Measurements from ENCODE around the gene EXD3. TPM values are rescaled to one million over a fixed set of nuclear protein-coding genes. Genes with fewer than 3 reads are reported as not detected.

Gene EXD3
- total RNA-seq, 1 experiment from 2014 or later = 15.3 TPM

DNA sequence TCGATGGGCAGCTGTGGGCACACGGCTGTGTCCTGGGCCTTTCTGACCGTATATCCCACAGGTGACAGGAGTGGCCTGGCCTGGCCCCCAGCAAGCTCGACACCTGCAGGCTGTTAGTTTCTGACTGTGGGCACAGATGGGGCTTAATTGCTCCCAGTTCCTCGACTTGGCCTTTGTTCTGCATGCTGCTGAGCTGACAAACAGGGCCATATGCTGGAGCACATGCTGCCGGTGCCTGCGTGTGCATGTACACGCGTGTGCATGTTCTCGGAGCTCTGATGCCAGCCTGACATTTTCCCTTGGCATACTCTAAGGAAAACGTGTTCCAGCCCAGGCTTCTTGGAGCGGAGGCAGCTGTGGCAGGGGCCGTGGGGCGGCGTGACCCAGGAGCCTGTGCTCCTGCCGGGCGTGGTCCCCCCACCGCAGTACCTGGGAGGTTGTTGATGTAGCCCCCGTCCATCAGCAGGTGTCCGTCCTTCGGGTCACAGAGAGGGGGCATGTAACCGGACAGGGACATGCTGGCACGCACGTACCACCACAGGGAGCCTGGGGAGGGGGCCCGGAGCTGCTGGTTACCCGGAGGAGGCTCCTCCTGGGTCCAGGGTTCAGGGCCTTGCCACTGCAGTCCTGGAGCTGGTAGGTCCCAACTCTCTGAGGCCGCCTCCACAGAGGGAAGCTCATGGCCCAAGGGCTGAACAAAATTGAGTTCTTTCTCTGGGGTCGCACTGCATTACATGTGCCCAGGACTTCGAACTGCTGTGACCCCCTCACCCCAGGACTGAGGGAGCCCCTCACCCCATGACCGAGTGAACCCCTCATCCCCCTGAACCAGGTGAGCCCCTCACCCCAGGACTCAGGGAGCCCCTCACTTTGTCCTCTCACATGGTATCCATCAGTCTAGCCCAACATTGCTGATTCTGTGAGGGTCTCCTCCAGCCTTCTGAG lies 40.3 kb upstream of the EXD3 start:
- no peak overlapping the region for H3K4ac ChIP-seq (ENCODE audit: low read depth, low read length)
- H2BK120ac ChIP-seq (ENCODE audit: low read depth, low read length, poor library complexity, severe bottlenecking) = no peak overlapping the region
- no peak overlapping the region for H3K23ac ChIP-seq (ENCODE audit: insufficient read length, low read depth, low read length)
- H4K5ac ChIP-seq (ENCODE audit: insufficient read length, low read depth, low read length) = no peak overlapping the region
- Mint-ChIP-seq H3K4me3 (no peak overlapping the region), H3K27ac (no peak overlapping the region), H3K9me3 (no peaks in the 10 kb centered on the region), H3K27me3 (ENCODE audit: low read depth) (peaks cover 34% of the 10 kb centered on the region), H3K4me1 (peaks cover 0 to 2% of the 10 kb centered on the region in 2 experiments; a peak in 1 of 4 replicates), H3K36me3 (ENCODE audit: insufficient read depth in 1 of 3, low read depth in 3 of 3) (no peaks in the 10 kb centered on the region)
- H3K27ac ChIP-seq (ENCODE audit: insufficient read length, low read depth, low read length) = no peak overlapping the region
- WGBS (ENCODE audit: extremely low coverage, insufficient read length, low lambda C conversion rate) = no CpG with 5 or more reads among the region's 30 CpGs
- H3K4me1 ChIP-seq (ENCODE audit: insufficient read depth, low read length) = no peaks in the 10 kb centered on the region
- H2BK12ac ChIP-seq (ENCODE audit: insufficient read length, low read depth, low read length) = no peak overlapping the region
- no peak overlapping the region for H3K18ac ChIP-seq (ENCODE audit: insufficient read length, low read depth, low read length)
- no peak overlapping the region for H2AK5ac ChIP-seq (ENCODE audit: insufficient read length, low read length)
- no peak overlapping the region for H2BK20ac ChIP-seq (ENCODE audit: low read depth, low read length, poor library complexity, severe bottlenecking)
- H3K4me2 ChIP-seq (ENCODE audit: insufficient read depth, insufficient read length, low read length) = no peak overlapping the region
- no peak overlapping the region for H2BK15ac ChIP-seq (ENCODE audit: low read depth, low read length)
- no peak overlapping the region for H3K56ac ChIP-seq (ENCODE audit: insufficient read length, low read depth, low read length)
- H3K9ac ChIP-seq (ENCODE audit: extremely low read depth, insufficient read length, low read length) = no peak overlapping the region
- H4K8ac ChIP-seq (replicated peaks; ENCODE audit: insufficient read length, low read depth, low read length) = no peak overlapping the region
- no peaks in the 10 kb centered on the region for H3K79me1 ChIP-seq (ENCODE audit: insufficient read depth, low read depth, low read length, poor library complexity, severe bottlenecking)
- no peaks in the 10 kb centered on the region for H3K9me3 ChIP-seq (ENCODE audit: control insufficient read depth, low read depth, low read length)
- no peaks in the 10 kb centered on the region; the same call in 1 of the 2 replicates for H3K27me3 ChIP-seq (ENCODE audit: insufficient read depth, low read length)
- H3K79me2 ChIP-seq (ENCODE audit: insufficient read depth, low read length) = no peaks in the 10 kb centered on the region
- no peak overlapping the region for H4K91ac ChIP-seq (ENCODE audit: insufficient read length, low read depth, low read length)
- DNase-seq = no peak
- H3K23me2 ChIP-seq (ENCODE audit: insufficient read length, low read depth, low read length, poor library complexity, severe bottlenecking) = peaks cover 7% of the 10 kb centered on the region
- no peak overlapping the region for H2BK5ac ChIP-seq (ENCODE audit: insufficient read length, low read length)
- TF ChIP-seq, protein P1, sequence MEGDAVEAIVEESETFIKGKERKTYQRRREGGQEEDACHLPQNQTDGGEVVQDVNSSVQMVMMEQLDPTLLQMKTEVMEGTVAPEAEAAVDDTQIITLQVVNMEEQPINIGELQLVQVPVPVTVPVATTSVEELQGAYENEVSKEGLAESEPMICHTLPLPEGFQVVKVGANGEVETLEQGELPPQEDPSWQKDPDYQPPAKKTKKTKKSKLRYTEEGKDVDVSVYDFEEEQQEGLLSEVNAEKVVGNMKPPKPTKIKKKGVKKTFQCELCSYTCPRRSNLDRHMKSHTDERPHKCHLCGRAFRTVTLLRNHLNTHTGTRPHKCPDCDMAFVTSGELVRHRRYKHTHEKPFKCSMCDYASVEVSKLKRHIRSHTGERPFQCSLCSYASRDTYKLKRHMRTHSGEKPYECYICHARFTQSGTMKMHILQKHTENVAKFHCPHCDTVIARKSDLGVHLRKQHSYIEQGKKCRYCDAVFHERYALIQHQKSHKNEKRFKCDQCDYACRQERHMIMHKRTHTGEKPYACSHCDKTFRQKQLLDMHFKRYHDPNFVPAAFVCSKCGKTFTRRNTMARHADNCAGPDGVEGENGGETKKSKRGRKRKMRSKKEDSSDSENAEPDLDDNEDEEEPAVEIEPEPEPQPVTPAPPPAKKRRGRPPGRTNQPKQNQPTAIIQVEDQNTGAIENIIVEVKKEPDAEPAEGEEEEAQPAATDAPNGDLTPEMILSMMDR (conservative IDR thresholded peaks at IDR 0.05) = no peak
- no peak overlapping the region for H2AFZ ChIP-seq (ENCODE audit: low read length)
- H3K14ac ChIP-seq (ENCODE audit: insufficient read depth, low read length) = no peak overlapping the region
- H4K20me1 ChIP-seq (ENCODE audit: control insufficient read depth, insufficient read depth, insufficient read length) = no peaks in the 10 kb centered on the region
- no peak overlapping the region for H3T11ph ChIP-seq (ENCODE audit: low read length)
